Uterus (tissue), 4 donors: ENCODE measurements around the gene RBMXL2. TPM values are rescaled to one million over a fixed set of nuclear protein-coding genes. Genes with fewer than 3 reads are reported as not detected.

Source experiments
- DNase-seq, 2 donors: peaks; one replicate each; pipeline ENCODE4 v3.0.0-alpha.2; 2019 to 2020
- H3K27ac ChIP-seq, 2 donors: fragments of 200-600 bp; sonication (generic); 1 replicate in 1 of 2; 2 replicates in 1 of 2; pipeline ENCODE4 v1.5.1; 2016 to 2018
- H3K27me3 ChIP-seq, 2 donors: fragments of 200-600 bp; sonication (generic); one replicate each; pipeline ENCODE4 v1.5.1; 2018 to 2019; ENCODE audit warnings: control low read depth in 1 of 2
- H3K36me3 ChIP-seq, 2 donors: fragments of 200-600 bp; sonication (generic); one replicate each; pipeline ENCODE4 v1.5.1; 2019; ENCODE audit warnings: control low read depth in 1 of 2
- H3K4me1 ChIP-seq, 2 donors: fragments of 200-600 bp; sonication (generic); one replicate each; pipeline ENCODE4 v1.5.1; 2018 to 2019; ENCODE audit warnings: control low read depth in 1 of 2
- H3K4me3 ChIP-seq, 2 donors: fragments of 200-600 bp; sonication (generic); 1 replicate in 1 of 2; 2 replicates in 1 of 2; pipeline ENCODE4 v1.5.1; 2018 to 2019; ENCODE audit warnings: mild to moderate bottlenecking in 1 of 2
- H3K9me3 ChIP-seq, 2 donors: fragments of 200-600 bp; sonication (generic); one replicate each; pipeline ENCODE4 v1.5.1; 2019; ENCODE audit warnings: control low read depth in 1 of 2
- POLR2A ChIP-seq, 2 donors: fragments of 450-650 bp; IDR thresholded peaks; one replicate each; pipeline ENCODE4 v1.6.1; 2016; ENCODE audit warnings: antibody characterized with exemption in 2 of 2, mild to moderate bottlenecking in 1 of 2, moderate library complexity in 1 of 2
- intact Hi-C: fragments of 100-400 bp; cut with DNase I; formaldehyde crosslinking; loops from one replicate; pipeline ENCODE4 v1.15.1; 2023; ENCODE audit warnings: low total_unique reads
- total RNA-seq, 4 donors: library from RNA; depleted of rRNA in 3 of 4; stranded (reverse); fragments of >200 nt in 3 of 4; gene quantifications; one replicate each; pipeline versions ENCODE4 v1.1.0 to v1.2.4, GENCODE V29; 2014 to 2023
- TF ChIP-seq, protein P1 (sequence below), 4 experiments: fragments of 200-600 bp in 2 of 4; fragments of 450-650 bp in 2 of 4; sonication (generic) in 2 of 4; IDR thresholded peaks; one replicate each; pipeline ENCODE4 v1.5.1; 2016 to 2019; ENCODE audit warnings: antibody characterized with exemption in 4 of 4, mild to moderate bottlenecking in 2 of 4, moderate library complexity in 1 of 4
- donor health status: DM: yes; HTN: yes; CAD: no.

Gene RBMXL2
- total RNA-seq, 4 donors from 2014 or later, result 0.14 TPM; not detected in 3

DNA sequence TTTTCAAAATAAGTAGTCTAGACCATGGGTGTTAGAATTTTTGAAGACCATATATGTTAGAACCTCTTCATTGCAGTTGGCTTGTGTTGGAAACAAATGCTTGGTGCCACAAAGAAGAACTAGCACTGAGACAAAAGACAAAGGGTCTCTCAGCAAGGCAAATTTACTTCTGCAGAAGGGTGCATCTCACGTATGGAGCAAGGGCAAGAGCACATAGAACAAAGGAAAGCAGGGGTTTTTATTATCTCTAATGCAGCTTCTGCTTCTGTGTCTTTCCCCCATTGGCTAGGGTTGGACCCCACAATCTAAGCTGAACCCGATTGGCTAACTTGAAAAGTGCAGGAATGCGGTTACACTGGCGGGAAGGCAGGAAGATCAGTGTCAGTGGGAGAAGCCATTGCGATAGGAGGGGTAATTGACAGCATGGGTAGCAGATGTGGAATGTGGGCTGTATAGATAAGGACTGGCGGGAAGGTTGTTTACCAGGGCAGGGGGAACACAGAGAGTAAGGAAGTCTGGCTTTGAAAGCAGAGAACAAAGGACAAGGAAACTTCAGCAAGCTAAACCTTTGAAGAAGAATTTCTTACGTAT is 9.2 kb upstream of the RBMXL2 start:
- TF ChIP-seq POLR2A (IDR thresholded peaks at IDR 0.05), result no peak
- TF ChIP-seq, protein P1, sequence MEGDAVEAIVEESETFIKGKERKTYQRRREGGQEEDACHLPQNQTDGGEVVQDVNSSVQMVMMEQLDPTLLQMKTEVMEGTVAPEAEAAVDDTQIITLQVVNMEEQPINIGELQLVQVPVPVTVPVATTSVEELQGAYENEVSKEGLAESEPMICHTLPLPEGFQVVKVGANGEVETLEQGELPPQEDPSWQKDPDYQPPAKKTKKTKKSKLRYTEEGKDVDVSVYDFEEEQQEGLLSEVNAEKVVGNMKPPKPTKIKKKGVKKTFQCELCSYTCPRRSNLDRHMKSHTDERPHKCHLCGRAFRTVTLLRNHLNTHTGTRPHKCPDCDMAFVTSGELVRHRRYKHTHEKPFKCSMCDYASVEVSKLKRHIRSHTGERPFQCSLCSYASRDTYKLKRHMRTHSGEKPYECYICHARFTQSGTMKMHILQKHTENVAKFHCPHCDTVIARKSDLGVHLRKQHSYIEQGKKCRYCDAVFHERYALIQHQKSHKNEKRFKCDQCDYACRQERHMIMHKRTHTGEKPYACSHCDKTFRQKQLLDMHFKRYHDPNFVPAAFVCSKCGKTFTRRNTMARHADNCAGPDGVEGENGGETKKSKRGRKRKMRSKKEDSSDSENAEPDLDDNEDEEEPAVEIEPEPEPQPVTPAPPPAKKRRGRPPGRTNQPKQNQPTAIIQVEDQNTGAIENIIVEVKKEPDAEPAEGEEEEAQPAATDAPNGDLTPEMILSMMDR (IDR thresholded peaks at IDR 0.05), result no peak
- no peaks in the 10 kb centered on the region for H3K4me1 ChIP-seq
- H3K36me3 ChIP-seq, result no peaks in the 10 kb centered on the region
- intact Hi-C loops, result no loop called here
- DNase-seq, result no peak
- no peaks in the 10 kb centered on the region for H3K9me3 ChIP-seq
- H3K27me3 ChIP-seq, result no peaks in the 10 kb centered on the region
- H3K27ac ChIP-seq, result no peak overlapping the region
- H3K4me3 ChIP-seq, result no peak overlapping the region

DNA sequence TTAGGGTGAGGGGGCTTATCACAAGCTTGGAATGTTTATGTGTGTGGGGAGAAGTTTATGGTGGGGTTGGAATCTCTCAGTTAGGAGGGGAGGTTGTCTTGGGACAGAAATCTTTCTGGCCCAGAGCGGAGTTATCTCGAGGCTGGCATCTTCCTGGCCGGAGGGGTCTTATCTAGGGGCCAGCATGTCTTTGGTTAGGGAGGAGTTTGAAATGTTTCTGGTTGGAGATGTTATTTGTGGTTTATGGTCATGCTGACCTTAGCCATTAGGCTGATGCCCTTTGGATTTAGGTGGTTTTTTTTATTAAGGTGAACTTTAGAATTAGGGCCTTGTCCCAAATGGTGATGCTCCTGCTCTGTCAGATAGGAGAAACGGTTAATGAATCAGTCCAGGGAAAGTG is 7.9 kb upstream of the RBMXL2 start:
- H3K4me1 ChIP-seq, result no peaks in the 10 kb centered on the region
- no peak overlapping the region for H3K4me3 ChIP-seq
- no peak overlapping the region for H3K27ac ChIP-seq
- no peaks in the 10 kb centered on the region for H3K9me3 ChIP-seq
- TF ChIP-seq, protein P1 (IDR thresholded peaks at IDR 0.05), result no peak
- no peak for TF ChIP-seq POLR2A (IDR thresholded peaks at IDR 0.05)
- no peaks in the 10 kb centered on the region for H3K36me3 ChIP-seq
- intact Hi-C loops, result no loop called here
- H3K27me3 ChIP-seq, result no peaks in the 10 kb centered on the region
- DNase-seq, result no peak

DNA sequence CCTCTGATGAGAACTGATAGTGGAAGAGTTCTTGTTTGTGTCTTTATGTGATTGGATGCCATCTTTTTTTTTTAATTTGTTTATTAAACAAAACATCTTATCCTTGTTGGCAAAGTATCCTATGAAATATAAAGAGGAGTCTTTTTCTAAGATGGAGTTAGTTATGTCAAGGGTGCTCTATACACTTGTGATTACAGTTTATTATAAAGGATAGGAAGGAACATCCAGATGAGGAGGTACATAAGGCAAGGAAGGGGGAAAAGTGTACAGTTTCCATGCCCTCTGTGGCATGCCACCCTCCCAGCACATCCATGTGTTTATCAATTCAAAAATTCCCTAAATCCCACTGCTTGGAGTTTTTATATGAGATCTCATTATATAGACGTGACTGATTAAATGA is 7.4 kb upstream of the RBMXL2 start:
- no peak for DNase-seq
- H3K4me1 ChIP-seq, result no peaks in the 10 kb centered on the region
- intact Hi-C loops, result no loop called here

DNA sequence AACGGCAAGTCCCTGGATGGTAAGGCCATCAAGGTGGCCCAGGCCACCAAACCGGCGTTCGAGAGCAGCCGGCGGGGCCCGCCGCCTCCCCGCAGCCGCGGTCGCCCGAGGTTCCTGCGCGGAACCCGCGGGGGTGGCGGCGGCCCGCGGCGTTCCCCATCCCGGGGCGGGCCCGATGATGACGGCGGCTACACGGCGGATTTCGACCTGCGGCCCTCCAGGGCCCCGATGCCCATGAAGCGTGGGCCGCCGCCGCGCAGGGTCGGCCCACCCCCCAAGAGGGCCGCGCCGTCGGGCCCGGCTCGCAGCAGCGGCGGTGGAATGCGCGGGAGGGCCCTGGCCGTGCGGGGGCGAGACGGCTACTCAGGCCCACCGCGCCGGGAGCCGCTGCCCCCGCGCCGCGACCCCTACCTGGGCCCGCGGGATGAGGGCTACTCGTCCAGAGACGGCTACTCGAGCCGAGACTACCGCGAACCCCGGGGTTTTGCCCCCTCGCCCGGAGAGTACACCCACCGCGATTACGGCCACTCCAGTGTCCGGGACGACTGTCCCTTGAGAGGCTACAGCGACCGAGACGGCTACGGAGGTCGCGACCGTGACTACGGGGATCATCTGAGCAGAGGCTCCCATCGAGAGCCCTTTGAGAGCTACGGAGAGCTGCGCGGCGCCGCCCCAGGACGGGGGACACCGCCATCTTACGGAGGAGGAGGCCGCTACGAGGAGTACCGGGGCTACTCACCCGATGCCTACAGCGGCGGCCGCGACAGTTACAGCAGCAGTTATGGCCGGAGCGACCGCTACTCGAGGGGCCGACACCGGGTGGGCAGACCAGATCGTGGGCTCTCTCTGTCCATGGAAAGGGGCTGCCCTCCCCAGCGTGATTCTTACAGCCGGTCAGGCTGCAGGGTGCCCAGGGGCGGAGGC is 792 bp downstream of the RBMXL2 start:
- Histone ChIP-seq H3K4me1 (no peaks in the 10 kb centered on the region), H3K36me3 (no peaks in the 10 kb centered on the region), H3K4me3 (no peak overlapping the region), H3K27me3 (no peaks in the 10 kb centered on the region), H3K9me3 (no peaks in the 10 kb centered on the region), H3K27ac (no peak overlapping the region)
- no peak for DNase-seq
- intact Hi-C loops, result no loop called here
- TF ChIP-seq POLR2A (IDR thresholded peaks at IDR 0.05), result no peak
- TF ChIP-seq, protein P1 (IDR thresholded peaks at IDR 0.05), result no peak

More for the DNA sequence above, 7.4 kb upstream of the RBMXL2 start:
- no peaks in the 10 kb centered on the region for H3K36me3 ChIP-seq
- no peaks in the 10 kb centered on the region for H3K9me3 ChIP-seq
- no peak overlapping the region for H3K4me3 ChIP-seq
- H3K27ac ChIP-seq, result no peak overlapping the region
- H3K27me3 ChIP-seq, result no peaks in the 10 kb centered on the region
- TF ChIP-seq, protein P1 (IDR thresholded peaks at IDR 0.05), result no peak
- no peak for TF ChIP-seq POLR2A (IDR thresholded peaks at IDR 0.05)

DNA sequence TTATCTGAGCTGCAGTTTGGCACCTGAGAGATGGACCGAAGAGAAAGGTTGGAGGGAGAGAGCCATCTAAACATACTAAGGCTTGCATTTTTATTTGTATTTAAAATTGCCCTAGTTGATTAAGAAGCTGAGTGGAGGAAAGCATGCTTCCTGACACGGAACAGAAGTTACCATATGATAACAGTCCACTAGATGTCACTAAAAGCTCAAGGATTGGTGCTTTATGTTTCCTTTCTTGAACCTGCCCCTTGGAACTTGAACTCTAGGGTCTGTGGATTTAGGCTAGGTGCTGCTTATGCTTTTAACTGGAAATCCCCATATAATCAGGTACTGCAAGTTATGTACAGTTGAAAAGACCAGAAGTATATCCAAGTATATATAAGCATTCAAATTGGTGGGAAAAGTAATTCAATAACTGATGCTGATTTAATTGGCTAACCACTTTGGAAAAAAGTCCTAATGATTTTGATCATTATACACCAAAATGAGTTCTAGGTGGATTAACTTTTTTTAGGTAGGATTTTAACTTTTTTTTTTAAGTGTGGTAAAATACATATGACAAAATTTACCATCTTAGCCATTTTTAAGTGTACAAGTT is 9.5 kb downstream of the RBMXL2 start:
- Histone ChIP-seq H3K36me3 (no peaks in the 10 kb centered on the region), H3K4me1 (no peaks in the 10 kb centered on the region), H3K27me3 (no peaks in the 10 kb centered on the region), H3K9me3 (no peaks in the 10 kb centered on the region), H3K4me3 (no peak overlapping the region), H3K27ac (no peak overlapping the region)
- no peak for DNase-seq
- intact Hi-C loops, result no loop called here
- no peak for TF ChIP-seq POLR2A (IDR thresholded peaks at IDR 0.05)
- TF ChIP-seq, protein P1 (IDR thresholded peaks at IDR 0.05), result peak; percentile 39 to 70 (median 47)
